T-helper 17 cell (primary cell): ENCODE measurements around the gene CERS5. TPM values are rescaled to one million over a fixed set of nuclear protein-coding genes. Genes with fewer than 3 reads are reported as not detected.
A peak's percentile ranks its signal among the peaks of the same experiment; 100 is the strongest.

ENCODE experiments used
- ATAC-seq: fragments of 150-1000 bp; cut with Tn5 transposase; 2 replicates; pipeline ENCODE4 v1.10.0; 2021; ENCODE audit warnings: mild to moderate bottlenecking, moderate library complexity
- DNase-seq, 3 donors: peaks; one replicate each; pipeline versions ENCODE4 v3.0.0 to v3.0.0-alpha.2; 2020 to 2021
- H3K9me3 ChIP-seq: one replicate; pipeline ENCODE4 v1.7.0; 2013; ENCODE audit warnings: low read length, mild to moderate bottlenecking; ENCODE audit not compliant: control insufficient read depth, poor library complexity, severe bottlenecking
- H3K27ac Mint-ChIP-seq: one replicate; pipeline ENCODE4 v1.8.0; 2022; ENCODE audit warnings: mild to moderate bottlenecking, moderate library complexity, mixed read lengths
- H3K27me3 Mint-ChIP-seq: one replicate; pipeline ENCODE4 v1.8.0; 2022; ENCODE audit warnings: mixed read lengths
- H3K36me3 Mint-ChIP-seq: one replicate; pipeline ENCODE4 v1.8.0; 2022; ENCODE audit warnings: low read depth, mixed read lengths
- H3K4me1 Mint-ChIP-seq: one replicate; pipeline ENCODE4 v1.8.0; 2022; ENCODE audit warnings: mild to moderate bottlenecking, mixed read lengths
- H3K4me3 Mint-ChIP-seq: one replicate; pipeline ENCODE4 v1.8.0; 2022; ENCODE audit warnings: mild to moderate bottlenecking, moderate library complexity, mixed read lengths
- total RNA-seq, 4 donors: library from RNA in 2 of 4; stranded (reverse) in 2 of 4; gene quantifications; one replicate each; pipeline ENCODE4 v1.2.3 and lab custom pipeline; 2022 to 2026

The CERS5 gene
- total RNA-seq, 2 donors from 2014 or later: 51.6 to 57.8 TPM

GRCh38 chr12:50111693-50112455 lies 55.3 kb downstream of the CERS5 start, which contains the start of gene COX14:
TSS of gene COX14 (plus strand) at chr12:50112236. CDS start at chr12:50120044, 7,808 bp downstream.
- no peaks in the 10 kb centered on the region for H3K27me3 Mint-ChIP-seq
- peaks cover 7% of the 10 kb centered on the region for H3K36me3 Mint-ChIP-seq
- H3K4me3 Mint-ChIP-seq: peak within 1 kb of the TSS; percentile 99
- peaks cover 25% of the 10 kb centered on the region for H3K4me1 Mint-ChIP-seq
- peak within 1 kb of the TSS; percentile 97 for H3K27ac Mint-ChIP-seq
- ATAC-seq (peak; percentile 87), DNase-seq (peak; percentile 96 to 98 (median 98))
- H3K9me3 ChIP-seq: no peaks in the 10 kb centered on the region

GRCh38 chr12:50111395-50111692 lies 55.8 kb downstream of the CERS5 start:
- peak overlapping the region; percentile 99 for H3K4me3 Mint-ChIP-seq
- no peak for ATAC-seq
- peaks cover 7% of the 10 kb centered on the region for H3K36me3 Mint-ChIP-seq
- peak overlapping the region; percentile 97 for H3K27ac Mint-ChIP-seq
- H3K9me3 ChIP-seq: no peaks in the 10 kb centered on the region
- no peaks in the 10 kb centered on the region for H3K27me3 Mint-ChIP-seq
- peaks cover 24% of the 10 kb centered on the region for H3K4me1 Mint-ChIP-seq
- no peak for DNase-seq

- ATAC-seq: no peak
- no peak for DNase-seq
- H3K4me1 Mint-ChIP-seq: peaks cover 22% of the 10 kb centered on the region
Measured at GRCh38 chr12:50110762-50111351, 56.3 kb downstream of the CERS5 start.

GRCh38 chr12:50110127-50110761 lies 56.9 kb downstream of the CERS5 start:
- DNase-seq (no peak), ATAC-seq (no peak)
- H3K4me3 Mint-ChIP-seq: peak overlapping the region; percentile 71

More at GRCh38 chr12:50110762-50111351, 56.3 kb downstream of the CERS5 start:
- Mint-ChIP-seq H3K36me3 (peaks cover 7% of the 10 kb centered on the region), H3K27me3 (no peaks in the 10 kb centered on the region), H3K27ac (peak overlapping the region; percentile 97), H3K4me3 (peak overlapping the region; percentile 99)
- H3K9me3 ChIP-seq: no peaks in the 10 kb centered on the region

GRCh38 chr12:50109319-50109718 lies 57.9 kb downstream of the CERS5 start:
- Mint-ChIP-seq H3K27ac (peak overlapping the region; percentile 81), H3K36me3 (peaks cover 4% of the 10 kb centered on the region), H3K27me3 (no peaks in the 10 kb centered on the region), H3K4me3 (no peak overlapping the region), H3K4me1 (peaks cover 17% of the 10 kb centered on the region)
- no peak for ATAC-seq
- no peaks in the 10 kb centered on the region for H3K9me3 ChIP-seq
- no peak for DNase-seq

More at GRCh38 chr12:50110127-50110761, 56.9 kb downstream of the CERS5 start:
- Mint-ChIP-seq H3K27ac (peak overlapping the region; percentile 81), H3K4me1 (peaks cover 20% of the 10 kb centered on the region), H3K36me3 (peaks cover 7% of the 10 kb centered on the region), H3K27me3 (no peaks in the 10 kb centered on the region)
- H3K9me3 ChIP-seq: no peaks in the 10 kb centered on the region

GRCh38 chr12:50107416-50108268 lies 59.5 kb downstream of the CERS5 start:
- Mint-ChIP-seq H3K4me1 (peaks cover 19% of the 10 kb centered on the region), H3K36me3 (peaks cover 4% of the 10 kb centered on the region), H3K27ac (no peak overlapping the region), H3K4me3 (no peak overlapping the region), H3K27me3 (no peaks in the 10 kb centered on the region)
- no peak for ATAC-seq
- no peaks in the 10 kb centered on the region for H3K9me3 ChIP-seq
- no peak for DNase-seq

GRCh38 chr12:50106907-50107306 lies 60.3 kb downstream of the CERS5 start:
- H3K36me3 Mint-ChIP-seq: no peaks in the 10 kb centered on the region
- H3K9me3 ChIP-seq: no peaks in the 10 kb centered on the region
- no peaks in the 10 kb centered on the region for H3K27me3 Mint-ChIP-seq
- H3K4me1 Mint-ChIP-seq: peaks cover 15% of the 10 kb centered on the region
- H3K4me3 Mint-ChIP-seq: no peak overlapping the region
- ATAC-seq (no peak), DNase-seq (no peak)
- H3K27ac Mint-ChIP-seq: no peak overlapping the region

- ATAC-seq: no peak
- Mint-ChIP-seq H3K27ac (no peak overlapping the region), H3K4me1 (peaks cover 13% of the 10 kb centered on the region), H3K27me3 (no peaks in the 10 kb centered on the region), H3K36me3 (no peaks in the 10 kb centered on the region), H3K4me3 (no peak overlapping the region)
- DNase-seq: no peak
- no peaks in the 10 kb centered on the region for H3K9me3 ChIP-seq
Measured at GRCh38 chr12:50105913-50106450, 61.2 kb downstream of the CERS5 start.

- no peaks in the 10 kb centered on the region for H3K9me3 ChIP-seq
- no peak for DNase-seq
- Mint-ChIP-seq H3K27me3 (no peaks in the 10 kb centered on the region), H3K4me1 (peaks cover 7% of the 10 kb centered on the region), H3K4me3 (no peak overlapping the region), H3K36me3 (peaks cover 2% of the 10 kb centered on the region), H3K27ac (no peak overlapping the region)
- no peak for ATAC-seq
Measured at GRCh38 chr12:50104417-50105366, 62.5 kb downstream of the CERS5 start.

GRCh38 chr12:50103767-50104321 lies 63.3 kb downstream of the CERS5 start, which contains the start of gene GPD1:
TSS of gene GPD1 (plus strand) at chr12:50104008. CDS start at chr12:50104051, 43 bp downstream.
- ATAC-seq: peak; percentile 62
- Mint-ChIP-seq H3K27ac (peak within 1 kb of the TSS; percentile 72), H3K4me3 (no peak within 1 kb of the TSS), H3K4me1 (peaks cover 7% of the 10 kb centered on the region), H3K36me3 (peaks cover 7% of the 10 kb centered on the region), H3K27me3 (no peaks in the 10 kb centered on the region)
- no peak for DNase-seq
- H3K9me3 ChIP-seq: no peaks in the 10 kb centered on the region

- H3K9me3 ChIP-seq: no peaks in the 10 kb centered on the region
- H3K36me3 Mint-ChIP-seq: peaks cover 7% of the 10 kb centered on the region
- H3K4me1 Mint-ChIP-seq: peaks cover 7% of the 10 kb centered on the region
- ATAC-seq (no peak), DNase-seq (no peak)
- peak overlapping the region; percentile 72 for H3K27ac Mint-ChIP-seq
- no peaks in the 10 kb centered on the region for H3K27me3 Mint-ChIP-seq
- H3K4me3 Mint-ChIP-seq: no peak overlapping the region
Measured at GRCh38 chr12:50103351-50103750, 63.8 kb downstream of the CERS5 start.
